Stimulated activated memory B cell treated with anti-CD40 and anti-IgM and Interleukin-4, amounts not matched to agents 10 μg/mL and 1 μg/mL and 100 μg/mL, for 72 hours (primary cell): ENCODE data around the gene ERGIC1.

Experiments
- ATAC-seq: fragments of 150-1000 bp; cut with Tn5 transposase; 2 replicates; pipeline ENCODE4 v1.10.0; 2021
- H3K27ac Mint-ChIP-seq: one replicate; pipeline ENCODE4 v1.8.0; 2022; ENCODE audit warnings: mild to moderate bottlenecking, mixed read lengths
- H3K27me3 Mint-ChIP-seq: one replicate; pipeline ENCODE4 v1.8.0; 2022; ENCODE audit warnings: mixed read lengths
- H3K36me3 Mint-ChIP-seq: one replicate; pipeline ENCODE4 v1.8.0; 2022; ENCODE audit warnings: mixed read lengths
- H3K4me1 Mint-ChIP-seq: one replicate; pipeline ENCODE4 v1.8.0; 2022; ENCODE audit warnings: mixed read lengths
- H3K4me3 Mint-ChIP-seq: one replicate; pipeline ENCODE4 v1.8.0; 2022; ENCODE audit warnings: mild to moderate bottlenecking, moderate library complexity, mixed read lengths
- H3K9me3 Mint-ChIP-seq: one replicate; pipeline ENCODE4 v1.8.0; 2022; ENCODE audit warnings: mixed read lengths

Gene ERGIC1

GRCh38 chr5:172959824-172960799 is 126.1 kb downstream of the ERGIC1 start:
- peak overlapping the region; percentile 88 for H3K4me3 Mint-ChIP-seq
- no peaks in the 10 kb centered on the region for H3K9me3 Mint-ChIP-seq

DNA sequence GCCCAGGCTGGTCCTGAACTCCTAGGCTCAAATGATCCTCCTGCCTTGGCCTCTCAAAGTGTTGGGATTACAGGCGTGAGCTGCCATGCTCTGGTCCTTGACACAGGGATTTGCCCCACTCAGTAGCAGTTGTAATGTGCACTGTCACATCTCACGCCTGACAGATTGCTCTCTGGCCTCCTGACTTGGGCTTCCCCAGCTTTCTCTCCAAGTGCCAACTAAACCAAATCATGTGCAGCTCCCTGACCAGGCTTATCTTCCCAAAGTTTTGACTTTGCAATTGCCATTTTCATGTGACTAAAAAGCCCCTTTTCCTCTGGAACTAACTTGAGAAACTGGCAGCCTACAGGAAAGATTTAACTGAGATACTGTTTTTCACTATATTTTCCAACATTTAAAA is 135.9 kb downstream of the ERGIC1 start:
- Mint-ChIP-seq H3K27ac (no peak overlapping the region), H3K4me3 (no peak overlapping the region), H3K4me1 (peaks cover 6% of the 10 kb centered on the region), H3K36me3 (peaks cover 25% of the 10 kb centered on the region), H3K27me3 (no peaks in the 10 kb centered on the region), H3K9me3 (no peaks in the 10 kb centered on the region)
- no peak for ATAC-seq

More at GRCh38 chr5:172959824-172960799, 126.1 kb downstream of the ERGIC1 start:
- Mint-ChIP-seq H3K4me1 (peaks cover 27% of the 10 kb centered on the region), H3K27ac (peak overlapping the region; percentile 95), H3K36me3 (peaks cover 24% of the 10 kb centered on the region), H3K27me3 (no peaks in the 10 kb centered on the region)
- no peak for ATAC-seq

DNA sequence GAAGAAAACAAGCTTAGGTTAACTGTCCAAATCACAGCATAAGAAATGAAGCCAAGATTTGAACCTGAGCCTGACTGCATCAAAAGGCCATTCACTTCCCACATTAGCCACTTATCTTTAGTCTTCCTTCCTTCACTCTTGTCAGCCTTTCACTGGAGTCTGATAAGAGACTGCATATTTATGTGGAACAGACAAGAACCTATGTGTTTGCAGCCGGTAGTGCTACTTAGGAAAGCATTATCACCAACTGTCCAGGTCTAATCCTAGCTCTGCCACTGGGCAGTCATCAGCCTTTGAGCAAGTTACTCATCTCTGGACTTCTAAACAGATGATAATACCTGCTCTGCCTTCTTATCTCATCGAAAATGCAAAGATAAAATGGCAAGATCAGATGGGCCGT is 137.4 kb downstream of the ERGIC1 start:
- H3K4me1 Mint-ChIP-seq, result peaks cover 6% of the 10 kb centered on the region
- H3K9me3 Mint-ChIP-seq, result no peaks in the 10 kb centered on the region
- ATAC-seq, result no peak
- no peak overlapping the region for H3K4me3 Mint-ChIP-seq
- H3K27ac Mint-ChIP-seq, result no peak overlapping the region
- peaks cover 14% of the 10 kb centered on the region for H3K36me3 Mint-ChIP-seq
- H3K27me3 Mint-ChIP-seq, result no peaks in the 10 kb centered on the region

DNA sequence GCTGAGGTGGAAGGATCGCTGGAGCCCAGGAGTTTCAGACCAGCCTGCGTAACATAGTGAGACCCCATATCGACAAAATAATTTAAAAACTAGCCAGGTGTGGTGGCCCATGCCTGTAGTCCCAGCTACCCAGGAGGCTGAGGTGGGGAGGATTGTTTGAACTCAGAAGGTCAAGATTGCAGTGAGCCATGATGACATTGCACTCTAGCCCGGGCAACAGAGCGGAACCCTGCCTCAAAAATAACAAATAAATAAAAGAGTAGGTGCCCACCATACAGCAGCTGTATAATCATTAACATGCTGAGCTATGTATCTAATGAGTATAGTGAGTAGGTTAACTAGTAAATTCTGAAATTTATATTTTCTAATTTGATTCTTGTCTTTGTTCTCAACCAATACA is 138.5 kb downstream of the ERGIC1 start:
- H3K27me3 Mint-ChIP-seq, result no peaks in the 10 kb centered on the region
- peaks cover 14% of the 10 kb centered on the region for H3K36me3 Mint-ChIP-seq
- no peaks in the 10 kb centered on the region for H3K9me3 Mint-ChIP-seq
- no peak overlapping the region for H3K4me3 Mint-ChIP-seq
- no peak overlapping the region for H3K27ac Mint-ChIP-seq
- ATAC-seq, result no peak
- H3K4me1 Mint-ChIP-seq, result peaks cover 6% of the 10 kb centered on the region

- Mint-ChIP-seq H3K27me3 (no peaks in the 10 kb centered on the region), H3K36me3 (peaks cover 14% of the 10 kb centered on the region), H3K9me3 (no peaks in the 10 kb centered on the region), H3K27ac (no peak overlapping the region), H3K4me3 (no peak overlapping the region), H3K4me1 (peaks cover 6% of the 10 kb centered on the region)
- no peak for ATAC-seq
Observed at GRCh38 chr5:172973127-172973916, 139.3 kb downstream of the ERGIC1 start.

DNA sequence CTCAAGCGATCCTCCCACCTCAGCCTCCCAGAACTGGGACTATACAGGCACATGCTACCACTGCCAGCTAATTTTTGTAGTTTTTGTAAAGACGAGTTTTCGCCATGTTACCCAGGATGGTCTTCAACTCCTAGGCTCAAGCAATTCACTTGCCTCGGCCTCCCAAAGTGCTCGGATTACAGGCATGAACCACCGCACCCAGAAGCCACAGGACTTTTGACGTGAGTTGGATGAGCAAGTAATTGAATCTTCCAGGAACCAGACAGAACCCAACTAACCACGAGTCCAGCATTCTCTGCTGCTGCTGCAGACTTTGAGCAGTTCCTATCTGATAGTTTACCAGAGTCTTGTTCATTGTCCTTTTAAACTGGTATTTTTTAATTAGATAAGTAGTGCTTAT is 139.9 kb downstream of the ERGIC1 start:
- H3K27ac Mint-ChIP-seq, result no peak overlapping the region
- H3K4me1 Mint-ChIP-seq, result peaks cover 5% of the 10 kb centered on the region
- ATAC-seq, result no peak
- no peaks in the 10 kb centered on the region for H3K9me3 Mint-ChIP-seq
- H3K27me3 Mint-ChIP-seq, result no peaks in the 10 kb centered on the region
- H3K4me3 Mint-ChIP-seq, result no peak overlapping the region
- H3K36me3 Mint-ChIP-seq, result peaks cover 12% of the 10 kb centered on the region

- Mint-ChIP-seq H3K9me3 (no peaks in the 10 kb centered on the region), H3K4me3 (no peak overlapping the region), H3K27me3 (no peaks in the 10 kb centered on the region)
Observed at GRCh38 chr5:172975289-172975688, 141.2 kb downstream of the ERGIC1 start.

GRCh38 chr5:172979778-172980177 is 145.7 kb downstream of the ERGIC1 start:
- no peak for ATAC-seq
- H3K4me1 Mint-ChIP-seq, result peaks cover 5% of the 10 kb centered on the region
- no peak overlapping the region for H3K4me3 Mint-ChIP-seq
- no peaks in the 10 kb centered on the region for H3K9me3 Mint-ChIP-seq
- H3K27me3 Mint-ChIP-seq, result no peaks in the 10 kb centered on the region
- H3K36me3 Mint-ChIP-seq, result no peaks in the 10 kb centered on the region
- no peak overlapping the region for H3K27ac Mint-ChIP-seq

More at GRCh38 chr5:172975289-172975688, 141.2 kb downstream of the ERGIC1 start:
- no peaks in the 10 kb centered on the region for H3K4me1 Mint-ChIP-seq
- no peak for ATAC-seq
- H3K27ac Mint-ChIP-seq, result no peak overlapping the region
- peaks cover 2% of the 10 kb centered on the region for H3K36me3 Mint-ChIP-seq

- H3K36me3 Mint-ChIP-seq, result peaks cover 15% of the 10 kb centered on the region
- H3K4me3 Mint-ChIP-seq, result no peak overlapping the region
- no peaks in the 10 kb centered on the region for H3K27me3 Mint-ChIP-seq
- peaks cover 22% of the 10 kb centered on the region for H3K4me1 Mint-ChIP-seq
- no peak for ATAC-seq
- H3K27ac Mint-ChIP-seq, result no peak overlapping the region
- no peaks in the 10 kb centered on the region for H3K9me3 Mint-ChIP-seq
Observed at GRCh38 chr5:172981931-172982330, 147.9 kb downstream of the ERGIC1 start.

- Mint-ChIP-seq H3K4me3 (peak within 1 kb of the TSS; percentile 93), H3K9me3 (no peaks in the 10 kb centered on the region), H3K4me1 (peaks cover 27% of the 10 kb centered on the region), H3K27ac (peak within 1 kb of the TSS; percentile 92), H3K36me3 (peaks cover 23% of the 10 kb centered on the region), H3K27me3 (no peaks in the 10 kb centered on the region)
- peak; percentile 98 for ATAC-seq
Observed at GRCh38 chr5:172983542-172984243, 149.6 kb downstream of the ERGIC1 start, which contains the start of gene ATP6V0E1. TSS of gene ATP6V0E1 (plus strand) at chr5:172983771. CDS start at chr5:172983861, 90 bp downstream.

GRCh38 chr5:172984244-172984953 is 150.3 kb downstream of the ERGIC1 start:
- ATAC-seq, result peak; percentile 88
- H3K4me1 Mint-ChIP-seq, result peaks cover 31% of the 10 kb centered on the region

DNA sequence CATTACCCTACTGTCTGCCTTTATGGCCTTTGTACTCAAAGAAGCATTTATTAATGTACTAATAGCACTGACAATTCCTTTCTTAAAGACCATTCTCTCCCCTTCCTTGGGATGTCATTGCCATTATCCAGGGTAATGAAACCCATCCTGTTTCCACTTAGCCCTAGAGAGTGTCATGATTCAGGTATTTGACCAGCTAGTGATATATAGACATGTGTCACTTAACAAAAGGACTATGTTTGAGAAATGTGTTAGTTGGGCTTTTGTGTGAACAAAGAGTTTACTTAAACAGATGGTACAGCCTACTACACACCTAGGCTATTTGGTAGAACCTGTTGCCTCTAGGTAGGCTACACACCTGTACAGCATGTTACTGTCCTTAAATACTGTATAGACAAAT is 151.5 kb downstream of the ERGIC1 start:
- Mint-ChIP-seq H3K36me3 (peaks cover 31% of the 10 kb centered on the region), H3K27ac (peak overlapping the region; percentile 92), H3K4me3 (peak overlapping the region; percentile 93), H3K9me3 (no peaks in the 10 kb centered on the region), H3K27me3 (no peaks in the 10 kb centered on the region), H3K4me1 (peaks cover 32% of the 10 kb centered on the region)
- ATAC-seq, result no peak

More at GRCh38 chr5:172984244-172984953, 150.3 kb downstream of the ERGIC1 start:
- no peaks in the 10 kb centered on the region for H3K27me3 Mint-ChIP-seq
- H3K27ac Mint-ChIP-seq, result peak overlapping the region; percentile 92
- H3K36me3 Mint-ChIP-seq, result peaks cover 28% of the 10 kb centered on the region
- no peaks in the 10 kb centered on the region for H3K9me3 Mint-ChIP-seq
- peak overlapping the region; percentile 93 for H3K4me3 Mint-ChIP-seq

DNA sequence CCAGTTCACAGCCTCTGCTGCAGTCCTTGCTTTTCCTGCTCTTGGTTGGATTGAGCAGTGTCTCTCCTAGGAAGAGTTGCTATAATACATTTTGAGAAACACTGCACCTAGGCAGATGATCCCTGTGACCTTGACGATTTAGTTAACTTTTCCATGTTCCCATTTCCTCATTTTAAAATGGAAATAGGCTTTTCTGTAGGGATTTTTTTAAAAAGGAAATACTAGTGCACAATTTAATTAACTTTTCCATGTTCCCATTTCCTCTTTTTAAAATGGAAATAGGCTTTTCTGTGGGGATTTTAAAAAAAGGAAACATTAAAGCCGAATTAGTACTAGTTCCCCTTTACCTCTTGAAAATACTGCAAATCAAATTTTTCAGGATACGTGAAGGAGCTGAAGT is 154.2 kb downstream of the ERGIC1 start:
- Mint-ChIP-seq H3K27ac (no peak overlapping the region), H3K4me1 (peaks cover 53% of the 10 kb centered on the region), H3K36me3 (peaks cover 49% of the 10 kb centered on the region), H3K4me3 (no peak overlapping the region), H3K9me3 (no peaks in the 10 kb centered on the region), H3K27me3 (no peaks in the 10 kb centered on the region)
- no peak for ATAC-seq

DNA sequence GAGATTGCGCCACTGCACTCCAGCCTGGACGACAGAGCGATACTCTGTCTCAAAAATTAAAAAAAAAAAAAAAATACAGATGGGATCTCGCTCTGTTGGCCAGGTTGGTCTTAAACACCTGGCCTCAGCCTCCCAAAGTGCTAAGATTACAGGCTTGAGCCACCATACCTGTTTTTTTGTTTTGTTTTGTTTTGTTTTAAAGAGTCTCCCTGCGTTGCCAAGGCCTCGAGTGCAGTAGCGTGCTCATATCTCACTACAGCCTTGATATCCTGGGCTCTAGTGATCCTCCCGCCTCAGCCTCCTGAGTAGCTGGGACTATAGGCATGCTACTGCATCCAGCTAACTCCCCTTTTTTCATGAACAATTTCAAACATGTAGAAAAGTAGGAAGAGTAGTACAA is 156.7 kb downstream of the ERGIC1 start:
- Mint-ChIP-seq H3K27me3 (no peaks in the 10 kb centered on the region), H3K36me3 (peaks cover 54% of the 10 kb centered on the region), H3K4me1 (peaks cover 57% of the 10 kb centered on the region), H3K4me3 (no peak overlapping the region), H3K9me3 (no peaks in the 10 kb centered on the region), H3K27ac (no peak overlapping the region)
- no peak for ATAC-seq
